ENCODE results near the gene RGS3. TPM values are rescaled to one million over a fixed set of nuclear protein-coding genes. Genes with fewer than 3 reads are reported as not detected.

The RGS3 gene
- total RNA-seq, 1 experiment from 2014 or later: 71.1 TPM

DNA sequence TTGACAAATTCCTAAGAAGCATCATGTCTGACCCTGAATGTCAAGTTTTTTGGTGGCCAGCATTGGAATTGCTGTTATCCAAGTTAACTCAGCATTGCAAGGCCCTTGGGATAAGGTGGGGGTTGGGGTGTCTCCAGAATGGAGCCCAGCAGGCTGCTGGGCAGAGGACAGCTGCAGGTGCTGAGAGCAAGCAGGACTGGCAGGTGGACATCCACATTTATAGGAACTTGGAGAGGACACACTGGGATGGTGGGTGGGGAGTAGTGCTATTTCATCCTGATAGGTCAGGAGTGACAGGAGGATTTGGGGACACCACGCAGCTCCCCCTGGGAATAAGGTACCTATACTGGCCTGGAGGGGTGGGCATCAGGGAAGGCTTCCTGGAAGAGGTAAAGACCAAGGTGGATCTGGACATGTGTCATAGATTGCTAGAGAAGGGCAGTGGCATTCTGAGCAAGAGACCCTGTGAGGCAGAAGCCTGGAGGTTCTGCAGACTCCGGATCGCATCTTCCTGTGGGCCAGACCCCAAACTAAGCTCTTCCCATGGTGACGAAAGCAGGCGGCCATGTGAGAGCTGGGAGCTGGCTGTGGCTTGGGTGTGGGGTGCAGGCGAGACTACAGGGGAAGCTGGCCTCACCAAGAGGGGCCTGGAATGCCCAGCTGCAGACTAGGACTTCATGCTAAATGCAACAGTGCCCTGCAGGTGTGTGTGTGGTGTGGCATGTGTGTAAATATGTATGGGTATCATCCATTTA is 148.1 kb downstream of the RGS3 start:
- Histone ChIP-seq H3K9me3 (no peaks in the 10 kb centered on the region), H3K36me3 (ENCODE audit: control insufficient read depth, insufficient read depth, low read length) (no peaks in the 10 kb centered on the region), H3K27me3 (replicated peaks; ENCODE audit: control insufficient read depth, insufficient read depth, low read length) (no peaks in the 10 kb centered on the region; the same call in 1 of the 2 replicates), H3K4me3 (ENCODE audit: low read depth, low read length) (no peak overlapping the region), H3K4me1 (no peaks in the 10 kb centered on the region)
- Mint-ChIP-seq H3K27ac (ENCODE audit: unreplicated experiment) (no peak overlapping the region), H3K27me3 (ENCODE audit: insufficient read depth, unreplicated experiment) (no peaks in the 10 kb centered on the region), H3K4me1 (ENCODE audit: low read depth, unreplicated experiment) (no peaks in the 10 kb centered on the region), H3K9me3 (ENCODE audit: unreplicated experiment) (no peaks in the 10 kb centered on the region), H3K4me3 (ENCODE audit: unreplicated experiment) (no peak overlapping the region), H3K36me3 (ENCODE audit: insufficient read depth, unreplicated experiment) (no peaks in the 10 kb centered on the region)
- no TSS peak for BruUV-seq (replicated peaks)
- CTCF ChIA-PET: interaction anchor here (0.6 kb wide), 1 partner anchor 157 kb away, joined by 3 read pairs; no protein-coding TSS in a partner anchor
- POLR2A ChIA-PET: no interaction called here
- intact Hi-C loops (cut with micrococcal nuclease; ENCODE audit: unreplicated experiment): no loop called here
- TF ChIP-seq, protein P1, sequence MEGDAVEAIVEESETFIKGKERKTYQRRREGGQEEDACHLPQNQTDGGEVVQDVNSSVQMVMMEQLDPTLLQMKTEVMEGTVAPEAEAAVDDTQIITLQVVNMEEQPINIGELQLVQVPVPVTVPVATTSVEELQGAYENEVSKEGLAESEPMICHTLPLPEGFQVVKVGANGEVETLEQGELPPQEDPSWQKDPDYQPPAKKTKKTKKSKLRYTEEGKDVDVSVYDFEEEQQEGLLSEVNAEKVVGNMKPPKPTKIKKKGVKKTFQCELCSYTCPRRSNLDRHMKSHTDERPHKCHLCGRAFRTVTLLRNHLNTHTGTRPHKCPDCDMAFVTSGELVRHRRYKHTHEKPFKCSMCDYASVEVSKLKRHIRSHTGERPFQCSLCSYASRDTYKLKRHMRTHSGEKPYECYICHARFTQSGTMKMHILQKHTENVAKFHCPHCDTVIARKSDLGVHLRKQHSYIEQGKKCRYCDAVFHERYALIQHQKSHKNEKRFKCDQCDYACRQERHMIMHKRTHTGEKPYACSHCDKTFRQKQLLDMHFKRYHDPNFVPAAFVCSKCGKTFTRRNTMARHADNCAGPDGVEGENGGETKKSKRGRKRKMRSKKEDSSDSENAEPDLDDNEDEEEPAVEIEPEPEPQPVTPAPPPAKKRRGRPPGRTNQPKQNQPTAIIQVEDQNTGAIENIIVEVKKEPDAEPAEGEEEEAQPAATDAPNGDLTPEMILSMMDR (IDR thresholded peaks at IDR 0.05; ENCODE audit: insufficient read depth in 1 of 2, low read depth in 1 of 2, low read length in 1 of 2, severe bottlenecking in 1 of 2, unreplicated experiment in 1 of 2): no peak
- DNase-seq: no peak

DNA sequence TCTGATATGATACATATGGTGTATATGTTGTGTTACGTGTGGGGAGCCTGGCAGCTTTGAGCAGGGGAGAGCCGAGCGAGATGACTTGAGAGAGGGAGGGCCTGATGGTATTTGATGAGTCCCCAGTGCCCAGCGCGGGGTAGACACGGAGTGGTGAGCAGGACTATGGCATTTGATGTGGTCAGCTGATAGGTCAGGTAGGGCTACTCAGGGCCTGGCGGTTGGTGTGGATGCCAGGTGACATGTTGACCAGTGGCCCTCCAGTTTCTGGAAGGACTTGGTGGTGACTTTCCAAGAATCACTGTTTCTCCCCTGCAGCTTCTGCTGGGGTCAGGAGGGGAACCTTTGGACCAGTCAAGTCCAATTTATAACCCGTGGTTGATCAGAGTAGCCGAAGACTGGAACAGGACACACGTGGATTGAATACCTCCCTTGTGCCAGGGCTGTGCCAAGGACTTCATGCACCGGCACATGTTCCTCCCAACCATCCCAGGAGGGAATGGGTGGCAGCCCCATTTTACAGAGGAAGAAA is 148.8 kb downstream of the RGS3 start:
- Histone ChIP-seq H3K36me3 (ENCODE audit: control insufficient read depth, insufficient read depth, low read length) (no peaks in the 10 kb centered on the region), H3K9me3 (no peaks in the 10 kb centered on the region), H3K4me3 (ENCODE audit: low read depth, low read length) (no peak overlapping the region), H3K4me1 (no peaks in the 10 kb centered on the region), H3K27me3 (replicated peaks; ENCODE audit: control insufficient read depth, insufficient read depth, low read length) (no peaks in the 10 kb centered on the region; the same call in 1 of the 2 replicates)
- H3K4me3 Mint-ChIP-seq (ENCODE audit: unreplicated experiment): no peak overlapping the region
- intact Hi-C loops (cut with micrococcal nuclease; ENCODE audit: unreplicated experiment): no loop called here
- CTCF ChIA-PET: no interaction called here
- no peaks in the 10 kb centered on the region for H3K9me3 Mint-ChIP-seq (ENCODE audit: unreplicated experiment)
- no TSS peak for BruUV-seq (replicated peaks)
- H3K27me3 Mint-ChIP-seq (ENCODE audit: insufficient read depth, unreplicated experiment): no peaks in the 10 kb centered on the region
- TF ChIP-seq, protein P1 (IDR thresholded peaks at IDR 0.05; ENCODE audit: insufficient read depth in 1 of 2, low read depth in 1 of 2, low read length in 1 of 2, severe bottlenecking in 1 of 2, unreplicated experiment in 1 of 2): no peak
- no peak for DNase-seq
- no peaks in the 10 kb centered on the region for H3K4me1 Mint-ChIP-seq (ENCODE audit: low read depth, unreplicated experiment)
- H3K27ac Mint-ChIP-seq (ENCODE audit: unreplicated experiment): no peak overlapping the region
- no peaks in the 10 kb centered on the region for H3K36me3 Mint-ChIP-seq (ENCODE audit: insufficient read depth, unreplicated experiment)
- POLR2A ChIA-PET: no interaction called here

DNA sequence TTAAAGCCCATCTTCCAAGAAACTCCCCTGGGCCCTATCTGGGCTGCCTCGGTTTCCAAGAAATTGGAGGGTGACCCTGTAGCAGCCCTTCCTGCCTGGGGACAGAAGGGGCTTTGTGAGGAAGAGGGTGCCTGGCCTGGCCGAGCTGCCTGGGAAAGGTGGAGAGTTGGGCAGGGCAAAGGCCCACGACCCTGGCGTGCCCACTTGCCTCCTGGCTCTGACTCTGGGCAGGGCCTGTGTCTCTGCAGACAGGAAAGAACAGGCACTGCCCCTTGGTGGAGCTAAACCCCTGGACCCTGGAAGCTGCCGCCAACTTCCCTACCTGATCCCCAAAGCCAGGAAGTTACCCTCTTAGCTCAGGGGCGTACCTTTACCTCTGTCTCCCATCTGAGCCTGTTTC is 149.3 kb downstream of the RGS3 start:
- CTCF ChIA-PET: interaction anchor here (0.7 kb wide), 1 partner anchor 13 kb away, joined by 6 read pairs; no protein-coding TSS in a partner anchor
- no peak overlapping the region for H3K4me3 Mint-ChIP-seq (ENCODE audit: unreplicated experiment)

More for the DNA sequence above, 149.3 kb downstream of the RGS3 start:
- BruUV-seq (replicated peaks): no TSS peak
- Mint-ChIP-seq H3K4me1 (ENCODE audit: low read depth, unreplicated experiment) (no peaks in the 10 kb centered on the region), H3K36me3 (ENCODE audit: insufficient read depth, unreplicated experiment) (no peaks in the 10 kb centered on the region), H3K9me3 (ENCODE audit: unreplicated experiment) (no peaks in the 10 kb centered on the region), H3K27ac (ENCODE audit: unreplicated experiment) (no peak overlapping the region), H3K27me3 (ENCODE audit: insufficient read depth, unreplicated experiment) (no peaks in the 10 kb centered on the region)
- TF ChIP-seq, protein P1 (IDR thresholded peaks at IDR 0.05; ENCODE audit: insufficient read depth in 1 of 2, low read depth in 1 of 2, low read length in 1 of 2, severe bottlenecking in 1 of 2, unreplicated experiment in 1 of 2): no peak
- H3K9me3 ChIP-seq: no peaks in the 10 kb centered on the region
- POLR2A ChIA-PET: no interaction called here
- intact Hi-C loops (cut with micrococcal nuclease; ENCODE audit: unreplicated experiment): no loop called here
- no peak for DNase-seq
- H3K27me3 ChIP-seq (replicated peaks; ENCODE audit: control insufficient read depth, insufficient read depth, low read length): no peaks in the 10 kb centered on the region; the same call in 1 of the 2 replicates
- H3K4me3 ChIP-seq (ENCODE audit: low read depth, low read length): no peak overlapping the region
- H3K36me3 ChIP-seq (ENCODE audit: control insufficient read depth, insufficient read depth, low read length): no peaks in the 10 kb centered on the region
- no peaks in the 10 kb centered on the region for H3K4me1 ChIP-seq
